ENCODE data around the gene CAMK2B.

The CAMK2B gene

DNA sequence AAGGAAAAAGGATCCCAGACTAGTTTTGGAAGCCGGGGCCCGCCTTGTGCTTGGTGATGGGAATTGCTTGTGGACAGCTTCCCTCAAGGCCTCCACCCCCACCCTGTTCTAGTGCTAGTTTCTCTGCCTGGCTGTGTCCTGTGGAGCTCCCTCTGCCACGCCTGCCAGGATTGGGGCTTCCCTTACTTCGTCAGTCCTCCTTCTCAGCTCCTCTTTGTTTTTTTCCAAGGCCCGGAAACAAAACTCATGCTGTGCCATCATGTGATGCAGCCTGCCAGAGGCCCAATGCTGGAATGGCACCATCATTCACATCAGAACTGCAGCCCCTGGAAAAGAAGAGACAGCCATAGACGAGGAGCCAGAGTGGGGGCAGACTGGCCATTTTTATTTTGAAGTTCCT is 113.4 kb downstream of the CAMK2B start:
- Histone ChIP-seq H3K4me2 (ENCODE audit: insufficient read depth, low read length) (no peak overlapping the region), H4K20me1 (ENCODE audit: insufficient read depth, low read length) (peaks cover 16% of the 10 kb centered on the region), H3K36me3 (ENCODE audit: insufficient read depth, low read length) (peaks cover 70% of the 10 kb centered on the region), H3K79me2 (ENCODE audit: insufficient read depth, low read length) (no peaks in the 10 kb centered on the region), H3K9me3 (ENCODE audit: insufficient read depth, low read length, severe bottlenecking) (no peaks in the 10 kb centered on the region), H3K4me3 (ENCODE audit: low read depth in 1 of 2, low read length in 2 of 2) (no peak overlapping the region), H3K9ac (ENCODE audit: low read depth, low read length) (no peak overlapping the region), H3K4me1 (ENCODE audit: insufficient read depth, low read length) (no peaks in the 10 kb centered on the region), H2AFZ (ENCODE audit: low read depth, low read length) (no peak overlapping the region), H3K27ac (ENCODE audit: low read length) (no peak overlapping the region), H3K27me3 (ENCODE audit: insufficient read depth, low read length, poor library complexity) (no peaks in the 10 kb centered on the region)
- no peak for DNase-seq
- ATAC-seq (ENCODE audit: insufficient read depth, low read depth): no peak
- TF ChIP-seq EZH2 (IDR thresholded peaks at IDR 0.05; ENCODE audit: borderline replicate concordance, low read depth, low read length, severe bottlenecking): no peak
- TF ChIP-seq, protein P1, sequence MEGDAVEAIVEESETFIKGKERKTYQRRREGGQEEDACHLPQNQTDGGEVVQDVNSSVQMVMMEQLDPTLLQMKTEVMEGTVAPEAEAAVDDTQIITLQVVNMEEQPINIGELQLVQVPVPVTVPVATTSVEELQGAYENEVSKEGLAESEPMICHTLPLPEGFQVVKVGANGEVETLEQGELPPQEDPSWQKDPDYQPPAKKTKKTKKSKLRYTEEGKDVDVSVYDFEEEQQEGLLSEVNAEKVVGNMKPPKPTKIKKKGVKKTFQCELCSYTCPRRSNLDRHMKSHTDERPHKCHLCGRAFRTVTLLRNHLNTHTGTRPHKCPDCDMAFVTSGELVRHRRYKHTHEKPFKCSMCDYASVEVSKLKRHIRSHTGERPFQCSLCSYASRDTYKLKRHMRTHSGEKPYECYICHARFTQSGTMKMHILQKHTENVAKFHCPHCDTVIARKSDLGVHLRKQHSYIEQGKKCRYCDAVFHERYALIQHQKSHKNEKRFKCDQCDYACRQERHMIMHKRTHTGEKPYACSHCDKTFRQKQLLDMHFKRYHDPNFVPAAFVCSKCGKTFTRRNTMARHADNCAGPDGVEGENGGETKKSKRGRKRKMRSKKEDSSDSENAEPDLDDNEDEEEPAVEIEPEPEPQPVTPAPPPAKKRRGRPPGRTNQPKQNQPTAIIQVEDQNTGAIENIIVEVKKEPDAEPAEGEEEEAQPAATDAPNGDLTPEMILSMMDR (IDR thresholded peaks at IDR 0.05; ENCODE audit: borderline replicate concordance, extremely low read depth, low read length, poor library complexity, severe bottlenecking): no peak

DNA sequence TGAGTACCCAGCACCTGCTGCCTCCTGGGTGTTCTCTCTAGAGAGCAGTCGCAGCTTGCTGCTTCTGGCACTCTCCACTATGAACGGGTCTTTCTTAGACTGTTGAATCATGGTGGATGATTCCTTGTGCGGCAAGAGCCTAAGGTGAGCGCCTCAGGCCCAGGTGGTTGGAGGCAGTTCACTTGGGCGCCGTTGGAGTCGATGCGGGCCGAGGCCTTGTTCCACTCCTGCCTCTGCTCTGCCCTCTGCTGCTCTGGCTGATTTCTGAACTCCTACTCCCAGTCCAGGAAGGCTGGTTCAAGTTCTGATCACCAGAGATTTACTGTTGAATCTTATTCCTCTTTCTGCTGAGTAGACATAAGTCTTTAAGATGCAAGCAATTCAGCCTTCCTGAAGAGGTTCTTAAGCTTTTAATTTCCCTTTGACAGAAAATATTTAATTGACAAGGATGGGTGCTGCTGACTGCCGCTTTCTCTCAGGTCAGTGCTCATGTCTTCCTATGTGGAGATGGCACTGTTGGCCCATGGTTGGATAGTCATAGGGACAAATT is 114.2 kb downstream of the CAMK2B start:
- Histone ChIP-seq H3K36me3 (ENCODE audit: insufficient read depth, low read length) (peaks cover 78% of the 10 kb centered on the region), H3K27ac (ENCODE audit: low read length) (no peak overlapping the region), H3K4me3 (ENCODE audit: low read depth in 1 of 2, low read length in 2 of 2) (no peak overlapping the region), H3K79me2 (ENCODE audit: insufficient read depth, low read length) (no peaks in the 10 kb centered on the region), H3K4me1 (ENCODE audit: insufficient read depth, low read length) (no peaks in the 10 kb centered on the region), H4K20me1 (ENCODE audit: insufficient read depth, low read length) (peaks cover 17% of the 10 kb centered on the region), H3K4me2 (ENCODE audit: insufficient read depth, low read length) (no peak overlapping the region), H3K9me3 (ENCODE audit: insufficient read depth, low read length, severe bottlenecking) (no peaks in the 10 kb centered on the region), H3K27me3 (ENCODE audit: insufficient read depth, low read length, poor library complexity) (no peaks in the 10 kb centered on the region), H2AFZ (ENCODE audit: low read depth, low read length) (no peak overlapping the region), H3K9ac (ENCODE audit: low read depth, low read length) (no peak overlapping the region)
- ATAC-seq (ENCODE audit: insufficient read depth, low read depth) (no peak), DNase-seq (no peak)
- TF ChIP-seq, protein P1 (IDR thresholded peaks at IDR 0.05; ENCODE audit: borderline replicate concordance, extremely low read depth, low read length, poor library complexity, severe bottlenecking): no peak
- TF ChIP-seq EZH2 (IDR thresholded peaks at IDR 0.05; ENCODE audit: borderline replicate concordance, low read depth, low read length, severe bottlenecking): no peak

DNA sequence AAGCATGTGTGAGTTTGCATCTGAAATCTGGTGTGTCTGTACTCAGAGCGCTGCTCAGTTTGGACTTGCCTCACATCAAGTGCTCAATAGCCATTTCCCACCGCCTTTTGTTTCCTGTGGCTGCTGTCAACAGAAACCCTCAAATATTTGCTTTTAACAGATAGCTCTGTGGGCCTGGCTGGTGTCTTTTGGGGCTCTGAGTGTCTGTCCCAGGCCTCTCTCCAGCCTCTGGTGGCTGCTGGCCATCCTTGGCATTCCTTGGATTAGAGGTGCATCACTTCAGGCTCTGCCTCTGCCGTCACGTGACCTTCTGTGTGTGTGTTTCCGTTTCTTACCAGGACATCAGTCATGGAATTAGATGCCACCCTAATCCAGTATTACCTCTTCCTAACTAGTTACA is 115.3 kb downstream of the CAMK2B start:
- Histone ChIP-seq H3K4me2 (ENCODE audit: insufficient read depth, low read length) (no peak overlapping the region), H3K9ac (ENCODE audit: low read depth, low read length) (no peak overlapping the region), H3K27ac (ENCODE audit: low read length) (no peak overlapping the region), H3K27me3 (ENCODE audit: insufficient read depth, low read length, poor library complexity) (no peaks in the 10 kb centered on the region), H3K4me1 (ENCODE audit: insufficient read depth, low read length) (no peaks in the 10 kb centered on the region), H2AFZ (ENCODE audit: low read depth, low read length) (no peak overlapping the region), H3K36me3 (ENCODE audit: insufficient read depth, low read length) (peaks cover 89% of the 10 kb centered on the region), H3K4me3 (ENCODE audit: low read depth in 1 of 2, low read length in 2 of 2) (no peak overlapping the region), H4K20me1 (ENCODE audit: insufficient read depth, low read length) (peaks cover 20% of the 10 kb centered on the region), H3K9me3 (ENCODE audit: insufficient read depth, low read length, severe bottlenecking) (no peaks in the 10 kb centered on the region), H3K79me2 (ENCODE audit: insufficient read depth, low read length) (peaks cover 5% of the 10 kb centered on the region; the same call in 1 of the 2 replicates)
- ATAC-seq (ENCODE audit: insufficient read depth, low read depth) (no peak), DNase-seq (no peak)
- TF ChIP-seq EZH2 (IDR thresholded peaks at IDR 0.05; ENCODE audit: borderline replicate concordance, low read depth, low read length, severe bottlenecking): no peak

DNA sequence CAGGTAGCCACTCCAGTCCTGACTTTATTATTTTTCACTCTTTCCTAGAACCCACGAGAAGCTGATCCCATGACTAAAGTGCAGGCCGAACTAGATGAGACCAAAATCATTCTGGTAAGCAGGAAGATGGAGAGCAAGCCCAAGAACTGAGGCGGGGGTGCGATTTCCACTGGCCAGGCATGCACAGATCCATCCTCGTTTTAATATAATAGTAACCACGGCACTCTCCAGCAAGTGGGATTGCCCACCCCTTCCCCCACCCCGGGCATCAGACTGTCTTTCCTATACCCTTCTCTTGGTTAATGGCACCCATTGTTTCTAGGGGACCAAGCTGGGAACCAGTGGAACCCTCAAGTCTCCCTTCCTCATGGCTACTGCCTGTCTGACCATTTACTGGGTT is 117.3 kb downstream of the CAMK2B start:
- no peak for TF ChIP-seq EZH2 (IDR thresholded peaks at IDR 0.05; ENCODE audit: borderline replicate concordance, low read depth, low read length, severe bottlenecking)
- TF ChIP-seq, protein P1 (IDR thresholded peaks at IDR 0.05; ENCODE audit: borderline replicate concordance, extremely low read depth, low read length, poor library complexity, severe bottlenecking): no peak
- Histone ChIP-seq H3K79me2 (ENCODE audit: insufficient read depth, low read length) (peaks cover 21% of the 10 kb centered on the region), H3K27ac (ENCODE audit: low read length) (no peak overlapping the region), H3K36me3 (ENCODE audit: insufficient read depth, low read length) (peaks cover 97% of the 10 kb centered on the region), H3K9me3 (ENCODE audit: insufficient read depth, low read length, severe bottlenecking) (no peaks in the 10 kb centered on the region), H3K27me3 (ENCODE audit: insufficient read depth, low read length, poor library complexity) (no peaks in the 10 kb centered on the region), H3K9ac (ENCODE audit: low read depth, low read length) (no peak overlapping the region), H3K4me2 (ENCODE audit: insufficient read depth, low read length) (no peak overlapping the region), H4K20me1 (ENCODE audit: insufficient read depth, low read length) (peaks cover 14% of the 10 kb centered on the region; the same call in 1 of the 2 replicates), H3K4me3 (ENCODE audit: low read depth in 1 of 2, low read length in 2 of 2) (no peak overlapping the region), H3K4me1 (ENCODE audit: insufficient read depth, low read length) (0 out of 2 replicates have a peak, but pooled peaks cover 3% of the 10 kb centered on the region), H2AFZ (ENCODE audit: low read depth, low read length) (no peak overlapping the region)
- ATAC-seq (ENCODE audit: insufficient read depth, low read depth): no peak
- no peak for DNase-seq
